LNCaP clone FGC (cell line): ENCODE results near the gene SLC38A2.

Experiments
- DNase-seq: peaks from one replicate; pipeline ENCODE4 v3.0.0-alpha.2; 2011; ENCODE audit warnings: low read depth
- H3K4me3 ChIP-seq: 2 replicates; pipeline ENCODE4 v1.5.1; 2011; ENCODE audit warnings: mild to moderate bottlenecking, low read depth, low read length, control low read depth
- CTCF ChIP-seq: IDR thresholded peaks from 2 replicates; pipeline ENCODE4 v1.5.1; 2012; ENCODE audit warnings: mild to moderate bottlenecking; ENCODE audit not compliant: control insufficient read depth, insufficient read depth; ENCODE audit errors: extremely low read depth

The SLC38A2 gene

GRCh38 chr12:46387670-46388069 is 15.1 kb upstream of the SLC38A2 start:
- no peak for DNase-seq
- H3K4me3 ChIP-seq: no peak overlapping the region
- no peak for TF ChIP-seq CTCF

GRCh38 chr12:46386877-46387629 is 14.5 kb upstream of the SLC38A2 start:
- H3K4me3 ChIP-seq: peak overlapping the region; percentile 22; the same call in 1 of the 2 replicates
- DNase-seq: no peak
- no peak for TF ChIP-seq CTCF

- H3K4me3 ChIP-seq: no peak overlapping the region
Observed at GRCh38 chr12:46386360-46386867, 13.8 kb upstream of the SLC38A2 start.

GRCh38 chr12:46385438-46385837 is 12.9 kb upstream of the SLC38A2 start:
- DNase-seq: no peak
- no peak for TF ChIP-seq CTCF
- H3K4me3 ChIP-seq: no peak overlapping the region

More at GRCh38 chr12:46386360-46386867, 13.8 kb upstream of the SLC38A2 start:
- DNase-seq: peak; percentile 98
- TF ChIP-seq CTCF: no peak

- TF ChIP-seq CTCF: no peak
- peak overlapping the region; percentile 63; the same call in 1 of the 2 replicates for H3K4me3 ChIP-seq
- no peak for DNase-seq
Observed at GRCh38 chr12:46384451-46385309, 12.1 kb upstream of the SLC38A2 start.

GRCh38 chr12:46383654-46384450 is 11.3 kb upstream of the SLC38A2 start:
- H3K4me3 ChIP-seq: peak overlapping the region; percentile 63
- DNase-seq: peak; percentile 52
- no peak for TF ChIP-seq CTCF
